Stromal cell of bone marrow (primary cell): ENCODE measurements around the gene SSNA1.

Experiments
- DNase-seq: peaks from one replicate; pipeline ENCODE4 v3.0.0-alpha.2; 2012; ENCODE audit warnings: low read depth

The SSNA1 gene

GRCh38 chr9:137200311-137201204 is 12.1 kb downstream of the SSNA1 start, which contains the start of gene TPRN:
TPRN (minus strand) TSS chr9:137200741; CDS start chr9:137200711, 30 bp downstream.
- DNase-seq: peak; percentile 99

GRCh38 chr9:137201205-137201868 is 12.9 kb downstream of the SSNA1 start:
- no peak for DNase-seq

- DNase-seq: no peak
Measured at GRCh38 chr9:137202966-137203365, 14.5 kb downstream of the SSNA1 start.

GRCh38 chr9:137204731-137205125 is 16.3 kb downstream of the SSNA1 start:
- DNase-seq: no peak

GRCh38 chr9:137205126-137206069 is 16.9 kb downstream of the SSNA1 start, which contains the start of the genes NDOR1 and TMEM203:
NDOR1 (plus strand) TSS chr9:137205700; CDS start chr9:137205778, 78 bp downstream.
TMEM203 (minus strand) TSS chr9:137205648; CDS start chr9:137205414, 234 bp downstream.
- peak; percentile 73 for DNase-seq

- no peak for DNase-seq
Measured at GRCh38 chr9:137206602-137207001, 18.1 kb downstream of the SSNA1 start.

GRCh38 chr9:137211532-137211931 is 23.1 kb downstream of the SSNA1 start:
- no peak for DNase-seq

GRCh38 chr9:137212520-137212919 is 24.0 kb downstream of the SSNA1 start:
- no peak for DNase-seq

GRCh38 chr9:137213160-137214060 is 24.9 kb downstream of the SSNA1 start:
- DNase-seq: no peak

- DNase-seq: no peak
Measured at GRCh38 chr9:137214620-137215019, 26.1 kb downstream of the SSNA1 start.

GRCh38 chr9:137215196-137215986 is 26.9 kb downstream of the SSNA1 start:
- no peak for DNase-seq

- DNase-seq: no peak
Measured at GRCh38 chr9:137216188-137216965, 27.9 kb downstream of the SSNA1 start.

- DNase-seq: no peak
Measured at GRCh38 chr9:137217276-137218211, 29.1 kb downstream of the SSNA1 start.

GRCh38 chr9:137218212-137218753 is 29.8 kb downstream of the SSNA1 start:
- no peak for DNase-seq

GRCh38 chr9:137218754-137219271 is 30.3 kb downstream of the SSNA1 start:
- DNase-seq: no peak

- no peak for DNase-seq
Measured at GRCh38 chr9:137219757-137220316, 31.4 kb downstream of the SSNA1 start.
